HEK293 (cell line): ENCODE data around the gene ELL2.

Source experiments
- CTCF ChIA-PET: fragments of 350-600 bp; formaldehyde crosslinking; extraction: SDS; loops from one replicate; lab custom pipeline; 2021; ENCODE audit warnings: antibody characterized with exemption; lab: Yijun Ruan, JAX
- POLR2A ChIA-PET: fragments of 300-600 bp; formaldehyde crosslinking; extraction: SDS; loops from one replicate; lab custom pipeline; 2020; ENCODE audit warnings: antibody characterized with exemption, inconsistent platforms; lab: Yijun Ruan, JAX
- H3K27ac ChIP-seq: fragments of 200-500 bp; sonication (Bioruptor generic); 2 replicates; pipeline ENCODE4 v1.5.1; 2014; ENCODE audit warnings: low read depth, low read length, control low read depth, inconsistent platforms; ENCODE audit errors: extremely low read depth
- H3K36me3 ChIP-seq, 2 experiments: fragments of 200-500 bp in 1 of 2; sonication (Bioruptor generic) in 1 of 2; 1 replicate in 1 of 2; 2 replicates in 1 of 2; pipeline ENCODE4 v1.5.1; 2014 to 2017; ENCODE audit warnings: inconsistent platforms in 2 of 2, low read length in 2 of 2; ENCODE audit not compliant: control insufficient read depth in 2 of 2, insufficient read depth in 1 of 2
- H3K4me1 ChIP-seq: fragments of 200-500 bp; sonication (Bioruptor generic); 2 replicates; pipeline ENCODE4 v1.5.1; 2014; ENCODE audit warnings: mild to moderate bottlenecking, low read length, inconsistent platforms; ENCODE audit not compliant: control insufficient read depth, insufficient read depth
- H3K4me3 ChIP-seq: 2 replicates; pipeline ENCODE4 v1.5.1; 2011; ENCODE audit warnings: low read depth, mild to moderate bottlenecking, control low read depth, low read length, moderate library complexity
- H3K9me3 ChIP-seq: fragments of 200-500 bp; sonication (Bioruptor generic); 2 replicates; pipeline ENCODE4 v1.5.1; 2014; ENCODE audit warnings: low read depth, low read length, inconsistent platforms; ENCODE audit not compliant: control insufficient read depth, insufficient read depth
- ATF2 ChIP-seq: fragments of 450-650 bp; formaldehyde crosslinking; IDR thresholded peaks from 2 replicates; pipeline ENCODE4 v1.5.1; 2016; ENCODE audit warnings: missing biosample characterization, missing genetic modification characterization, low read depth
- KLF7 ChIP-seq: fragments of 450-650 bp; formaldehyde crosslinking; IDR thresholded peaks from 2 replicates; pipeline ENCODE4 v1.5.1; 2016; ENCODE audit warnings: missing biosample characterization, missing genetic modification characterization, borderline replicate concordance
- OSR2 ChIP-seq: fragments of 450-650 bp; formaldehyde crosslinking; IDR thresholded peaks from 2 replicates; pipeline ENCODE4 v1.5.1; 2016; ENCODE audit warnings: missing biosample characterization, missing genetic modification characterization
- ZNF112 ChIP-seq: fragments of 450-650 bp; formaldehyde crosslinking; IDR thresholded peaks from 2 replicates; pipeline ENCODE4 v1.5.0; 2017; ENCODE audit warnings: missing biosample characterization, missing genetic modification characterization
- ZNF140 ChIP-seq: fragments of 450-650 bp; formaldehyde crosslinking; IDR thresholded peaks from 2 replicates; pipeline ENCODE4 v1.5.1; 2016; ENCODE audit warnings: missing biosample characterization, missing genetic modification characterization
- ZNF18 ChIP-seq: fragments of 450-650 bp; formaldehyde crosslinking; IDR thresholded peaks from 2 replicates; pipeline ENCODE4 v1.5.1; 2016; ENCODE audit warnings: missing biosample characterization, missing genetic modification characterization
- ZNF221 ChIP-seq: fragments of 450-650 bp; formaldehyde crosslinking; IDR thresholded peaks from 2 replicates; pipeline ENCODE4 v1.5.1; 2017; ENCODE audit warnings: missing biosample characterization, missing genetic modification characterization, borderline replicate concordance
- ZNF350 ChIP-seq: fragments of 450-650 bp; formaldehyde crosslinking; IDR thresholded peaks from 2 replicates; pipeline ENCODE4 v1.5.0; 2017; ENCODE audit warnings: missing biosample characterization, mild to moderate bottlenecking, missing genetic modification characterization
- ZNF558 ChIP-seq: fragments of 450-650 bp; formaldehyde crosslinking; IDR thresholded peaks from 2 replicates; pipeline ENCODE4 v1.5.1; 2016; ENCODE audit warnings: missing biosample characterization, missing genetic modification characterization
- ZNF585B ChIP-seq: fragments of 450-650 bp; formaldehyde crosslinking; IDR thresholded peaks from 2 replicates; pipeline ENCODE4 v1.5.1; 2016; ENCODE audit warnings: missing biosample characterization, missing genetic modification characterization
- ZNF664 ChIP-seq: fragments of 450-650 bp; formaldehyde crosslinking; IDR thresholded peaks from 2 replicates; pipeline ENCODE4 v1.5.1; 2016; ENCODE audit warnings: missing biosample characterization, missing genetic modification characterization
- ZNF670 ChIP-seq: fragments of 450-650 bp; formaldehyde crosslinking; IDR thresholded peaks from 2 replicates; pipeline ENCODE4 v1.5.1; 2016; ENCODE audit warnings: missing biosample characterization, missing genetic modification characterization, low read depth
- ZNF768 ChIP-seq: fragments of 450-650 bp; formaldehyde crosslinking; IDR thresholded peaks from 2 replicates; pipeline ENCODE4 v1.5.1; 2018; ENCODE audit warnings: missing biosample characterization, mild to moderate bottlenecking, missing genetic modification characterization
- ZNF830 ChIP-seq: fragments of 450-650 bp; IDR thresholded peaks from 2 replicates; pipeline ENCODE4 v1.5.0; 2018; ENCODE audit warnings: missing biosample characterization, missing genetic modification characterization, low read depth, mild to moderate bottlenecking, moderate library complexity
- ZSCAN30 ChIP-seq: fragments of 450-650 bp; IDR thresholded peaks from 2 replicates; pipeline ENCODE4 v1.5.1; 2018; ENCODE audit warnings: missing biosample characterization, mild to moderate bottlenecking, missing genetic modification characterization, moderate library complexity
- TF ChIP-seq, protein P1 (sequence below): fragments of 450-650 bp; IDR thresholded peaks from 2 replicates; pipeline ENCODE4 v1.5.1; 2018; ENCODE audit warnings: missing biosample characterization, missing genetic modification characterization
- TF ChIP-seq, protein P2 (sequence below): fragments of 450-650 bp; formaldehyde crosslinking; IDR thresholded peaks from 2 replicates; pipeline ENCODE4 v1.5.1; 2016; ENCODE audit warnings: missing biosample characterization, missing genetic modification characterization
- TF ChIP-seq, protein P3 (sequence below): fragments of 450-650 bp; formaldehyde crosslinking; IDR thresholded peaks from 2 replicates; pipeline ENCODE4 v1.5.1; 2016; ENCODE audit warnings: missing biosample characterization, missing genetic modification characterization
- TF ChIP-seq, protein P4 (sequence below): fragments of 450-650 bp; formaldehyde crosslinking; conservative IDR thresholded peaks from 2 replicates; pipeline ENCODE4 v1.5.1; 2016; ENCODE audit warnings: low read depth, missing biosample characterization, missing genetic modification characterization

Gene ELL2

DNA sequence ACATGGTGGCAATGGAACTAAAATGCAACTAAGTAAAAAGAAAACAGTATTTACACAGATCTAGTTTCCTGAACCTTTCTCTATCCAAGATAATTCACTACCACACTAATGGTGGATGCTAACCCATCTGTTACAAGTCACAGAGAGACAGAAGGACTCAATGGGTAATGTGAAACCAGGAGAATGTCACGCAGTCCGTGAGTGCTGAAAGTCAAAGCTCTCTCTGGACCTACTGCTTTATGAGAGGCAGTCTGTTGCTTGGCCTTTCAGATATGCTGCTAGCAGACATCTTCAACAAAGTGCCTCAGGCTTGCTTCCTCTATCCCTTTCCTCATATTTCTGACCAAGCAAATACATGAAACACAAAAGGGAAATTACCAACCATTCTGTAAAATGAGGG is 70.2 kb downstream of the ELL2 start:
- POLR2A ChIA-PET: no interaction called here
- TF ChIP-seq ZNF670: no peak
- TF ChIP-seq ZNF830 (tag by site-specific recombination): no peak
- no peak for TF ChIP-seq ZNF664 (tag by site-specific recombination)
- no peak for TF ChIP-seq KLF7 (tag by site-specific recombination)
- no peak for TF ChIP-seq ZNF558
- TF ChIP-seq, protein P1, sequence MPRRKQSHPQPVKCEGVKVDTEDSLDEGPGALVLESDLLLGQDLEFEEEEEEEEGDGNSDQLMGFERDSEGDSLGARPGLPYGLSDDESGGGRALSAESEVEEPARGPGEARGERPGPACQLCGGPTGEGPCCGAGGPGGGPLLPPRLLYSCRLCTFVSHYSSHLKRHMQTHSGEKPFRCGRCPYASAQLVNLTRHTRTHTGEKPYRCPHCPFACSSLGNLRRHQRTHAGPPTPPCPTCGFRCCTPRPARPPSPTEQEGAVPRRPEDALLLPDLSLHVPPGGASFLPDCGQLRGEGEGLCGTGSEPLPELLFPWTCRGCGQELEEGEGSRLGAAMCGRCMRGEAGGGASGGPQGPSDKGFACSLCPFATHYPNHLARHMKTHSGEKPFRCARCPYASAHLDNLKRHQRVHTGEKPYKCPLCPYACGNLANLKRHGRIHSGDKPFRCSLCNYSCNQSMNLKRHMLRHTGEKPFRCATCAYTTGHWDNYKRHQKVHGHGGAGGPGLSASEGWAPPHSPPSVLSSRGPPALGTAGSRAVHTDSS: no peak
- no peak for TF ChIP-seq OSR2
- TF ChIP-seq, all 188 proteins: peak for 0
- Histone ChIP-seq H3K27ac (no peak overlapping the region), H3K9me3 (no peaks in the 10 kb centered on the region), H3K4me1 (no peaks in the 10 kb centered on the region), H3K4me3 (no peak overlapping the region), H3K36me3 (peaks cover 4 to 69% of the 10 kb centered on the region in 2 experiments)
- CTCF ChIA-PET: interaction anchor here (0.6 to 0.7 kb wide), 2 partner anchors 32 to 119 kb away, joined by 4 to 5 read pairs; no protein-coding TSS in a partner anchor

- H3K36me3 ChIP-seq: peaks cover 4 to 49% of the 10 kb centered on the region in 2 experiments
- H3K4me1 ChIP-seq: no peaks in the 10 kb centered on the region
- H3K9me3 ChIP-seq: no peaks in the 10 kb centered on the region
- TF ChIP-seq ZNF585B (tag by site-specific recombination) (no peak), ATF2 (tag by site-specific recombination) (no peak)
- TF ChIP-seq, protein P2, sequence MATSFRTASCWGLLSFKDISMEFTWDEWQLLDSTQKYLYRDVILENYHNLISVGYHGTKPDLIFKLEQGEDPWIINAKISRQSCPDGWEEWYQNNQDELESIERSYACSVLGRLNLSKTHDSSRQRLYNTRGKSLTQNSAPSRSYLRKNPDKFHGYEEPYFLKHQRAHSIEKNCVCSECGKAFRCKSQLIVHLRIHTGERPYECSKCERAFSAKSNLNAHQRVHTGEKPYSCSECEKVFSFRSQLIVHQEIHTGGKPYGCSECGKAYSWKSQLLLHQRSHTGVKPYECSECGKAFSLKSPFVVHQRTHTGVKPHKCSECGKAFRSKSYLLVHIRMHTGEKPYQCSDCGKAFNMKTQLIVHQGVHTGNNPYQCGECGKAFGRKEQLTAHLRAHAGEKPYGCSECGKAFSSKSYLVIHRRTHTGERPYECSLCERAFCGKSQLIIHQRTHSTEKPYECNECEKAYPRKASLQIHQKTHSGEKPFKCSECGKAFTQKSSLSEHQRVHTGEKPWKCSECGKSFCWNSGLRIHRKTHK: no peak
- ChIA-PET CTCF (interaction anchor here (0.6 kb wide), 1 partner anchor 273 kb away, joined by 6 read pairs; no protein-coding TSS in a partner anchor), POLR2A (no interaction called here)
- no peak overlapping the region for H3K4me3 ChIP-seq
- H3K27ac ChIP-seq: no peak overlapping the region
These were observed 72.6 kb downstream of the ELL2 start for GRCh38 chr5:95889076-95889475.

DNA sequence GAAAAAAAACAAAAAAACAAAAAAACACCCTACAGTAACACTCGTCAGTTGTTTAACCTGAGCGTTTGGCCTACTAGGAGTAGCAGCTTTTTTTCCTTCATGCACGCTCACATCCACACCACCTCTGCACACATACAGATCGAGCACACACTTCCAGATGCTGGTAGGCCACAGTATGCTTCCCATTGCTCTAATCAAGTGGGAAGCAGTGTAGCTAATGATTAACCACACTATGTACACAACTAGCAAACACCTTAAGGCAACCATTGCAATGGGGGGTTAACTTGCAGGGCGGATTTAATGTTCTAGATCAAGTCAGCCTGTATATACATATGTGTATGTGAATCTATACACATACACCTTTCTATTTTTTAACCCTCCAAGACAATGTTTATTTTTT is 73.7 kb downstream of the ELL2 start:
- CTCF ChIA-PET: no interaction called here
- POLR2A ChIA-PET: no interaction called here
- Histone ChIP-seq H3K27ac (no peak overlapping the region), H3K9me3 (no peaks in the 10 kb centered on the region), H3K36me3 (peaks cover 0 to 46% of the 10 kb centered on the region in 2 experiments; a peak in 2 of 3 replicates), H3K4me3 (no peak overlapping the region), H3K4me1 (no peaks in the 10 kb centered on the region)
- TF ChIP-seq, protein P3, sequence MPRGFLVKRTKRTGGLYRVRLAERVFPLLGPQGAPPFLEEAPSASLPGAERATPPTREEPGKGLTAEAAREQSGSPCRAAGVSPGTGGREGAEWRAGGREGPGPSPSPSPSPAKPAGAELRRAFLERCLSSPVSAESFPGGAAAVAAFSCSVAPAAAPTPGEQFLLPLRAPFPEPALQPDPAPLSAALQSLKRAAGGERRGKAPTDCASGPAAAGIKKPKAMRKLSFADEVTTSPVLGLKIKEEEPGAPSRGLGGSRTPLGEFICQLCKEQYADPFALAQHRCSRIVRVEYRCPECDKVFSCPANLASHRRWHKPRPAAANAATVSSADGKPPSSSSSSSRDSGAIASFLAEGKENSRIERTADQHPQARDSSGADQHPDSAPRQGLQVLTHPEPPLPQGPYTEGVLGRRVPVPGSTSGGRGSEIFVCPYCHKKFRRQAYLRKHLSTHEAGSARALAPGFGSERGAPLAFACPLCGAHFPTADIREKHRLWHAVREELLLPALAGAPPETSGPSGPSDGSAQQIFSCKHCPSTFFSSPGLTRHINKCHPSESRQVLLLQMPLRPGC (tag by site-specific recombination): no peak
- TF ChIP-seq ZSCAN30 (tag by site-specific recombination) (no peak), ZNF18 (tag by site-specific recombination) (no peak), ZNF768 (tag by site-specific recombination) (no peak), ZNF140 (tag by site-specific recombination) (no peak), ZNF221 (tag by site-specific recombination) (no peak), ATF2 (tag by site-specific recombination) (no peak), ZNF350 (tag by site-specific recombination) (no peak), ZNF112 (tag by site-specific recombination) (no peak)
- TF ChIP-seq, protein P4, sequence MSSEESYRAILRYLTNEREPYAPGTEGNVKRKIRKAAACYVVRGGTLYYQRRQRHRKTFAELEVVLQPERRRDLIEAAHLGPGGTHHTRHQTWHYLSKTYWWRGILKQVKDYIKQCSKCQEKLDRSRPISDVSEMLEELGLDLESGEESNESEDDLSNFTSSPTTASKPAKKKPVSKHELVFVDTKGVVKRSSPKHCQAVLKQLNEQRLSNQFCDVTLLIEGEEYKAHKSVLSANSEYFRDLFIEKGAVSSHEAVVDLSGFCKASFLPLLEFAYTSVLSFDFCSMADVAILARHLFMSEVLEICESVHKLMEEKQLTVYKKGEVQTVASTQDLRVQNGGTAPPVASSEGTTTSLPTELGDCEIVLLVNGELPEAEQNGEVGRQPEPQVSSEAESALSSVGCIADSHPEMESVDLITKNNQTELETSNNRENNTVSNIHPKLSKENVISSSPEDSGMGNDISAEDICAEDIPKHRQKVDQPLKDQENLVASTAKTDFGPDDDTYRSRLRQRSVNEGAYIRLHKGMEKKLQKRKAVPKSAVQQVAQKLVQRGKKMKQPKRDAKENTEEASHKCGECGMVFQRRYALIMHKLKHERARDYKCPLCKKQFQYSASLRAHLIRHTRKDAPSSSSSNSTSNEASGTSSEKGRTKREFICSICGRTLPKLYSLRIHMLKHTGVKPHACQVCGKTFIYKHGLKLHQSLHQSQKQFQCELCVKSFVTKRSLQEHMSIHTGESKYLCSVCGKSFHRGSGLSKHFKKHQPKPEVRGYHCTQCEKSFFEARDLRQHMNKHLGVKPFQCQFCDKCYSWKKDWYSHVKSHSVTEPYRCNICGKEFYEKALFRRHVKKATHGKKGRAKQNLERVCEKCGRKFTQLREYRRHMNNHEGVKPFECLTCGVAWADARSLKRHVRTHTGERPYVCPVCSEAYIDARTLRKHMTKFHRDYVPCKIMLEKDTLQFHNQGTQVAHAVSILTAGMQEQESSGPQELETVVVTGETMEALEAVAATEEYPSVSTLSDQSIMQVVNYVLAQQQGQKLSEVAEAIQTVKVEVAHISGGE (tag by site-specific recombination): no peak
